HepG2 (cell line): ENCODE results near the gene SLC38A4.

ENCODE experiments used
- JARID2 ChIP-seq: sonication (generic); formaldehyde crosslinking; IDR thresholded peaks from 2 replicates; pipeline ENCODE4 v1.8.1; 2023; ENCODE audit warnings: missing genetic modification reagents, inconsistent platforms; ENCODE audit not compliant: insufficient replicate concordance
- MAZ ChIP-seq, 2 experiments: sonication (generic) in 1 of 2; formaldehyde crosslinking in 1 of 2; IDR thresholded peaks; 2 replicates each; pipeline versions ENCODE4 v1.5.0 to v1.6.1; 2012 to 2020; ENCODE audit warnings: low read depth in 2 of 2, mild to moderate bottlenecking in 2 of 2, borderline replicate concordance in 1 of 2, improper control_type of control experiment in 1 of 2, low read length in 1 of 2, missing genetic modification reagents in 1 of 2, moderate library complexity in 1 of 2
- TF ChIP-seq, protein P1 (sequence below): IDR thresholded peaks from 2 replicates; pipeline ENCODE4 v1.6.1; 2016

DNA sequence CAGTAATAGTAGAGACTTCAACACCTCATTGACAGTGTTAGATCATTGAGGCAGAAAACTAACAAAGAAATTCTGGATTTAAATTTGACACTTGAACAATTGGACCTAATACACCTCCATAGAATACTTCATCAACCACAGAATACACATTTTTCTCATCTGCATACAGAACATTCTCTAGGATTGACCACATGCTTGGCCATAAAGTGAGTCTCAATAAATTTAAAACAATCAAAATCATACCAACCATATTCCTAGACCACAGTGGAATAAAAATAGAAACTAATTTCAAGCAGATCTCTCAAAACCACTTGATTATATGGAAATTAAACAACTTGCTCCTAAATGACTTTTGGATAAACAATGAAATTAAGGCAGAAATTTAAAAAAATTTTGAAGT is 82.3 kb downstream of the SLC38A4 start:
- TF ChIP-seq JARID2 (CRISPR knock-in tag) (no peak), MAZ (IDR thresholded peaks at IDR 0.05; ENCODE audit: borderline replicate concordance, low read depth, low read length) (no peak), MAZ (CRISPR knock-in tag; IDR thresholded peaks at IDR 0.05; ENCODE audit: low read depth) (no peak)
- TF ChIP-seq, protein P1, sequence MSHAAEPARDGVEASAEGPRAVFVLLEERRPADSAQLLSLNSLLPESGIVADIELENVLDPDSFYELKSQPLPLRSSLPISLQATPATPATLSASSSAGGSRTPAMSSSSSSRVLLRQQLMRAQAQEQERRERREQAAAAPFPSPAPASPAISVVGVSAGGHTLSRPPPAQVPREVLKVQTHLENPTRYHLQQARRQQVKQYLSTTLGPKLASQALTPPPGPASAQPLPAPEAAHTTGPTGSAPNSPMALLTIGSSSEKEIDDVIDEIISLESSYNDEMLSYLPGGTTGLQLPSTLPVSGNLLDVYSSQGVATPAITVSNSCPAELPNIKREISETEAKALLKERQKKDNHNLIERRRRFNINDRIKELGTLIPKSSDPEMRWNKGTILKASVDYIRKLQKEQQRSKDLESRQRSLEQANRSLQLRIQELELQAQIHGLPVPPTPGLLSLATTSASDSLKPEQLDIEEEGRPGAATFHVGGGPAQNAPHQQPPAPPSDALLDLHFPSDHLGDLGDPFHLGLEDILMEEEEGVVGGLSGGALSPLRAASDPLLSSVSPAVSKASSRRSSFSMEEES (CRISPR knock-in tag) = no peak
